GM12874 (cell line): ENCODE results near the gene TSHR.

ENCODE experiments used
- CTCF ChIP-seq: IDR thresholded peaks from 2 replicates; pipeline ENCODE4 v1.5.1; 2011; ENCODE audit warnings: low read depth, mild to moderate bottlenecking, control low read depth, low read length, moderate library complexity; ENCODE audit not compliant: insufficient read depth

The TSHR gene

GRCh38 chr14:81127785-81128184 is 172.4 kb downstream of the TSHR start:
- no peak for TF ChIP-seq CTCF

GRCh38 chr14:81129242-81129641 is 173.8 kb downstream of the TSHR start:
- no peak for TF ChIP-seq CTCF

- TF ChIP-seq CTCF = no peak
Observed at GRCh38 chr14:81132468-81132867, 177.0 kb downstream of the TSHR start.

GRCh38 chr14:81133400-81133799 is 178.0 kb downstream of the TSHR start:
- TF ChIP-seq CTCF = no peak

GRCh38 chr14:81137316-81137715 is 181.9 kb downstream of the TSHR start:
- no peak for TF ChIP-seq CTCF

GRCh38 chr14:81138429-81138828 is 183.0 kb downstream of the TSHR start:
- TF ChIP-seq CTCF = no peak

- no peak for TF ChIP-seq CTCF
Observed at GRCh38 chr14:81141426-81141825, 186.0 kb downstream of the TSHR start.

GRCh38 chr14:81143793-81144192 is 188.4 kb downstream of the TSHR start:
- TF ChIP-seq CTCF = no peak
